ENCODE results near the gene METTL15.
A peak's percentile ranks its signal among the peaks of the same experiment; 100 is the strongest.
"Not testable (repeated sequence)": the region's sequence is repeated elsewhere in the genome, so short reads cannot be mapped to it uniquely, and the experiment has no call there.

METTL15 gene

GRCh38 chr11:28099715-28100114, 8.5 kb upstream of the METTL15 start:
- in situ Hi-C loops (cut with HindIII; ENCODE audit: low pct_ligation_motif_present, low sequenced_read_pairs), result no loop called here

GRCh38 chr11:28100665-28101064, 7.5 kb upstream of the METTL15 start:
- Histone ChIP-seq H3K27me3 (replicated peaks) (no peaks in the 10 kb centered on the region), H3K27ac (no peak overlapping the region), H3K4me3 (ENCODE audit: low read depth, low read length) (no peak overlapping the region), H3K36me3 (replicated peaks) (no peaks in the 10 kb centered on the region)
- no peak for TF ChIP-seq CTCF (IDR thresholded peaks at IDR 0.05; ENCODE audit: low read depth, low read length, missing control alignments)
- in situ Hi-C loops (cut with HindIII; ENCODE audit: low pct_ligation_motif_present, low sequenced_read_pairs), result no loop called here
- DNase-seq, result no peak

More at GRCh38 chr11:28099715-28100114, 8.5 kb upstream of the METTL15 start:
- DNase-seq, result no peak
- no peaks in the 10 kb centered on the region for H3K27me3 ChIP-seq (replicated peaks)
- TF ChIP-seq CTCF (IDR thresholded peaks at IDR 0.05; ENCODE audit: low read depth, low read length, missing control alignments), result no peak
- H3K36me3 ChIP-seq (replicated peaks), result no peaks in the 10 kb centered on the region
- no peak overlapping the region for H3K4me3 ChIP-seq (ENCODE audit: low read depth, low read length)
- H3K27ac ChIP-seq, result no peak overlapping the region

- in situ Hi-C loops (cut with HindIII; ENCODE audit: low pct_ligation_motif_present, low sequenced_read_pairs); H3K27me3 ChIP-seq (replicated peaks); H3K4me3 ChIP-seq (ENCODE audit: low read depth, low read length); H3K27ac ChIP-seq; H3K36me3 ChIP-seq (replicated peaks): not testable (repeated sequence)
- peak; percentile 31 for DNase-seq
Measured at GRCh38 chr11:28102300-28102699, 5.9 kb upstream of the METTL15 start.

GRCh38 chr11:28104425-28104824, 3.8 kb upstream of the METTL15 start:
- no peak for TF ChIP-seq CTCF (IDR thresholded peaks at IDR 0.05; ENCODE audit: low read depth, low read length, missing control alignments)
- Histone ChIP-seq H3K27ac (no peak overlapping the region), H3K4me3 (ENCODE audit: low read depth, low read length) (no peak overlapping the region), H3K36me3 (replicated peaks) (no peaks in the 10 kb centered on the region), H3K27me3 (replicated peaks) (no peaks in the 10 kb centered on the region)
- DNase-seq, result no peak
- in situ Hi-C loops (cut with HindIII; ENCODE audit: low pct_ligation_motif_present, low sequenced_read_pairs), result no loop called here

GRCh38 chr11:28104984-28105383, 3.2 kb upstream of the METTL15 start:
- Histone ChIP-seq H3K36me3 (replicated peaks) (no peaks in the 10 kb centered on the region), H3K4me3 (ENCODE audit: low read depth, low read length) (no peak overlapping the region), H3K27me3 (replicated peaks) (no peaks in the 10 kb centered on the region), H3K27ac (no peak overlapping the region)
- in situ Hi-C loops (cut with HindIII; ENCODE audit: low pct_ligation_motif_present, low sequenced_read_pairs), result no loop called here
- DNase-seq, result no peak
- no peak for TF ChIP-seq CTCF (IDR thresholded peaks at IDR 0.05; ENCODE audit: low read depth, low read length, missing control alignments)

GRCh38 chr11:28105869-28106268, 2.3 kb upstream of the METTL15 start:
- H3K4me3 ChIP-seq (ENCODE audit: low read depth, low read length), result no peak overlapping the region

More at GRCh38 chr11:28105869-28106268, 2.3 kb upstream of the METTL15 start:
- in situ Hi-C loops (cut with HindIII; ENCODE audit: low pct_ligation_motif_present, low sequenced_read_pairs), result no loop called here
- Histone ChIP-seq H3K27me3 (replicated peaks) (no peaks in the 10 kb centered on the region), H3K36me3 (replicated peaks) (no peaks in the 10 kb centered on the region), H3K27ac (no peak overlapping the region)
- no peak for TF ChIP-seq CTCF (IDR thresholded peaks at IDR 0.05; ENCODE audit: low read depth, low read length, missing control alignments)
- DNase-seq, result no peak
